KG1 (cell line): ENCODE data around the gene PBX1.
"Not testable (repeated sequence)": the region's sequence is repeated elsewhere in the genome, so short reads cannot be mapped to it uniquely, and the experiment has no call there.

ENCODE experiments used
- DNase-seq: peaks from one replicate; lab custom pipeline; 2025; lab: John Stamatoyannopoulos, UW

Gene PBX1

DNA sequence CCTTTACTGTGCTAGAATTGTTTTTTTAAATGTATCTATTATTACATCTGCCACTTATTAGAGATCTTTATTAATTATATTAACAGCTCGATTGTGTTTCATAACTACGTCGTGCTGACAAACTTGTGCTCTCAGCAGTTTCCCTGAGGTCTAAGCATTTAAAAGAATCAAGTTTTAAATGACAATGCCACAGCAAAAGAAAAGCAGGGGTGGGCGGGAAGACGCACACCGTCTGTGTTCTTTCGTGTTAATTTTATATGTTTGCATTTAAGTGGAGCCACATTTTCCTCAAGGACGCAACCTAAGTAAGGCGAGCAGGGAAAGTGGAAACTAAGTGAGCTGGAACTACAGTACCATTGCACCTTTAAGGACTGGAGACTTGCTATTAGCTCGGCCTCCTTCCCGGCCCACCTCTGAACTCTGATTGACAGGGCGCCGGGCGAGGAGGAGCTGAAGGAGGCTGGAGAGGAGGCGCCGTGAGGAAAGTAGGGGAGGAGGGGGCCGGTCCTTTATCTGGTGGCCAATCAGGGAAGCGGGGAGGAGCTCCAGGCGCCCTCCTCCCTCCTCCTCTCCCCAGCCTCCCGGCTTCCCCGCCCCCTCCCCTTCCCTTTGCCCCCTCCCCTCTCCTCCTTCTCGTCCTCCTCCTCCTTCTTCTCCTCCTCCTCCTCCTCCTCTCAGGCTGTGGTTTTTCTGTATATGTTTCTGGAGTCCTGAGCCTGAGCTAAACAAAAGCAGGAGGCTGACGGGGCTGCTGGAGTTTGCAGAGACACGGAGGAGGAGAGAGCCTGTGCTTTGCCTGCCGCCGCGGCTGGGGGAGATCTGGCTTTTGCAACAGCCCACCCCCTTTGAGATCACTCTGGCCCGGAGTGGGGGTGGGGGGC lies at the start of gene PBX1:
PBX1 (plus strand) TSS at position 724 of the 881 bp plus-strand sequence.
- DNase-seq, result no peak

DNA sequence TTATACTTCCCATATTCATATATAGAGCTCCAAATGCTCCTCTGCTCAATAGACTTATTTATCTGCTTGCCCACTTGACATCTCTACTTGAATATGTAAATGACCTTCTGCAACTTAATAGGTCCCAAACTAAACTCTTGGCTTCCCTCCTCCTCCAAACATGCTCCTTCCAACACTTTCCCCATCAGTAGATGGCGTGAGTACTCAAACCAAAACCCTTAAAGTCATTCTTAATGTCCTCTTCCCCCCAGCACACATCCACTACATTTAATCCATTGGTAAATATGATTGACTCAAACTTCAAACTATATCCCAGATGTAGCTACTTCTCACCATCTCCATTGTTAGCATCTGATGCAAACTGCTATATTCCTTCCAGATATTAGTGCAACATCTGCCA lies 48.5 kb upstream of the PBX1 start:
- no peak for DNase-seq

GRCh38 chr1:164511001-164511705 lies 47.8 kb upstream of the PBX1 start:
- no peak for DNase-seq

DNA sequence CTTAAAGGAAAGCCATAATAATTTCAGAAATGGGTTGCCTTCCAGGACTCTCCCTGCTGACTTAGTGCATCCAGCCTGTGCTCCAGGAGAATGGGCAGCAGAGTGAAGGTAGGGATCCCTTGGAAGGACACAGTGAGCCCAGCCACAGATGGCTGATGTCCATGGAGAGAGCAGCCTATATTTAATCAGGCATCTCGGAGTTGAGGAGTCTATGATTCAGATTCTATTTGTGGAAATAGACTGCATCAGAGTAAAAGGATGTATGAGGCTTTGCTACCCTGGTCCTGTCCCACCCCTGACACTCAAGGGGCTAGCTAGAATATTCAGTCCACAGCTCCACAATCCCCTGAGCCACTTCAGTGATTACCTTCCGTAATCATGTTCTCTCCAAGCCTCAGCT lies 43.8 kb upstream of the PBX1 start:
- no peak for DNase-seq

DNA sequence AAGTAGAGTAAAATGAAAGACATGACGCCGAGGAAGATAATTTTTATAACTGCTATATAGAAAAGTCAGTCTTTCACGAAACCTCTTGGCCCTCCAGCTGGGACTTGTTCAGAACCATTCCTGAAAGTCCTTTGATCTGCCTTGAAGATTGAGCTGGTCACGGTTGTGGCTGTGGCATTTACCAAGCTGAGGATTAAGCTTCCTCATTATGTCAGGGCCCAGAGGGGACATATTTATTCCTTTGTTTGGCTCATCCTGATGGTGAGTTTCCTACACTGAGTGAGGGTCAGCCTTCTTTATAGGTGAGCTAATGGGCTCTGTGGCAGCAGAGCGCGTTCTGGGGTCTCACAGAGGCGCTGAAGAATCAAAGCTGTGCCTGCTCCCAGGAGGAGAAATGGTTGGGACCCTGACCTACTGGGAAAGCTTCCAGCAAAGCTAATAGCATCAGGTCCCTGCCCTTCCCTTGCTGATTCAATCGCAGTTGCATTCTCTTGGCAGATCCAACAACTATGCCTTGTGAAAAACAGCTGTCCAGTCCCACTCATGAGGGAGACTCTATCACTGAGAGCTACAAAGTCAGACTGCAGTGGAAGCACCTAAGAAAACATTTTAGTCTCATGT lies 43.2 kb upstream of the PBX1 start:
- no peak for DNase-seq

DNA sequence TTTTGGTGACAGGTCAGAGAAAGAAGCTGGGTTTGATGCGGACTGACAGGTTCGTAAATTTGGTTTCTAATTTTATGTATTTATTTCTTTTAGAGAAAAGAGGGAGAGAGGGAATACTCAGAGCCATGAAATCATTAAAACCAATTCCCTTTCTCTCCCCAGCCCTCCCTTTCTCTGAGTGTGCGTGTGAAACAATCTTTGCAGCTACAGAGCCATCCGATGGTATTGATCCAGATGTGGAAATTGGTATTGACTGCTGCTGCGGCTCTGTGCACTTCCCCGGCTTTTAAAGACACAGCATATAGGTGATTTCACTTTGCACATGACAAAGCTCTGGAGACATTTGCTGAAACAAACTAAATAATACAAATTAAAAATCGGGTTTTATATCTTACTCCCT lies 42.4 kb upstream of the PBX1 start:
- no peak for DNase-seq

GRCh38 chr1:164518692-164519332 lies 40.2 kb upstream of the PBX1 start:
- DNase-seq, result no peak

DNA sequence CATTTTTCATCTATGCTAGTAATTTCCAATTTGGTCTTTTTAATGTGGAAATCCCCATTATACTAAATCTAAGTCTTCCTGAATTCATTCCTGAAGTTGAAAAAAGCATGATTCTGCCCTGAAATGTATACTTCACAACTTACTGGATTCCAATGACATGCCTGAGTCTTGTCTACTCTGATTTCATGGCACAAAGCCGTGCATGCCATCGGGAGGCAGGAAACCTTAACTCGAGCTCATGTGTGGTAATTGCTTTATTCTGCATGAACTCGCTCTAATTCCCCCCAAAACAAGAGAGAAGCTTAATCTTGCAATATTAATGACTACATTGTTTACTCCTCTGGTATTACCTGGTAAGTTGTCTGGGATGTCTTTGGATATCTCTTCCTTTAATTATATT lies 39.6 kb upstream of the PBX1 start:
- no peak for DNase-seq

DNA sequence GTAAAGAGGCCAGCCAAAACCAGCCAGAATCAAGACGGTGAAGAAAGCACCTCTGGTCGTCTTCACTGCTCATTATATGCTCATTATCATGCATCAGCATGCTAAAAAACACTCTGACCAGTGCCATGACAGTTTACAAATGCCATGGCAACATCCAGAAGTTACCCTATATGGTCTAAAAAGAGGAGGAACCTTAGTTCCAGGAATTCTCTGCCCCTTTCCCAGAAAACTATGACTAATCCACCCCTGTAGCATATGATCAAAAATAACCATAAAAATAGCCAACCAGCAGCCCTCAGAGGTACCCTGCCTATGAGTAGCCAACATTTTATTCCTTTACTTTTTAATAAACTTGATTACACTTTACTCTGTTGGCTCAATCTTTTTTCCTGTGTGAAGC lies 34.2 kb upstream of the PBX1 start:
- no peak for DNase-seq

GRCh38 chr1:164534863-164535610 lies 23.9 kb upstream of the PBX1 start:
- DNase-seq, result no peak

- DNase-seq, result not testable (repeated sequence)
Observed at GRCh38 chr1:164552463-164552988, 6.5 kb upstream of the PBX1 start.

- DNase-seq, result no peak
Observed at GRCh38 chr1:164557270-164557669, 1.7 kb upstream of the PBX1 start.

DNA sequence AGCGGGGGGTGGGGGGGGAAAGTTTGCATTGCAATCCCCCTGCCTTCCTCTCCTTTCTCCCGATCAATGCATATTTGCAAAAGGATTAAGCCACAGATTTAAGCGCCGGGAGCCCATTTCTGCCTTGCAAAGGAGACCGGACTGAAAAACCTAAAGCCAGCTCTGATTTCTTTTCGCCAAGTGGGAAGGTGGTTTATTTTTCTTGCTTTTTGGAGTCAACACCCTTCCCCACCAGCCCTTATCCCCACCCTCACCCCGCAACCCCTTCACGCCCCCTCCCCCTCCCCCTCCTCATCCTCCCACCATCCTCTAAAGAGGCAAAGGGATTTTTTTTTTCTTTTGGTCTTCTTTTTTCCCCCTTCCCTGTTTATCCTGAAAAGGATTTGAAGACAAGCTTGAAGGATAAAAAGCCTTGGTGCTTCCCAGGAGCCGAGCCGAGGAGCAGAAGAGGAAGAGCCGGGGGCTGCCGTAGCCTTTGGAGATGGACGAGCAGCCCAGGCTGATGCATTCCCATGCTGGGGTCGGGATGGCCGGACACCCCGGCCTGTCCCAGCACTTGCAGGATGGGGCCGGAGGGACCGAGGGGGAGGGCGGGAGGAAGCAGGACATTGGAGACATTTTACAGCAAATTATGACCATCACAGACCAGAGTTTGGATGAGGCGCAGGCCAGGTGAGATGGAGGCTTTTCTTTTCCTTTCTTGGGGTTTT lies 513 bp downstream of the PBX1 start:
- DNase-seq, result no peak

DNA sequence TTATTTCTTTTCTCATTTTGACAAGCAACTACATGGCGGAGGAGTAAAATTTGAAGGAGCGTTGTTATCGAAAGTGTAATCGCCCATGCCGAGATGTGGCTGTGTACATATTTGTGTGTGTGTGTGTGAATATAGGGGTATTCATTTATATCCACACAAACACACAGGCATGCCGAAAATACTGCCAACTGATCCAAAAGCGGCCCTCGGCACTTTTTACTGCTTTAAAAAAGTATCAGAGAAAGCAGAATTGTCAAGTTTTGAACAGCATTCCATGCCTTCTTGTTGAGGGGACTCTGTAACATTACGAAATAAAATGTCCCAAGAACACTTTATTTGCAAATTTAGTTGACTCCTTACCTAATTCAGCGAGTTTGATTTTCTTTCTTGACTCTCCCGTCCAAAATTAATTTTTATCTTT lies 1.1 kb downstream of the PBX1 start:
- DNase-seq, result no peak

DNA sequence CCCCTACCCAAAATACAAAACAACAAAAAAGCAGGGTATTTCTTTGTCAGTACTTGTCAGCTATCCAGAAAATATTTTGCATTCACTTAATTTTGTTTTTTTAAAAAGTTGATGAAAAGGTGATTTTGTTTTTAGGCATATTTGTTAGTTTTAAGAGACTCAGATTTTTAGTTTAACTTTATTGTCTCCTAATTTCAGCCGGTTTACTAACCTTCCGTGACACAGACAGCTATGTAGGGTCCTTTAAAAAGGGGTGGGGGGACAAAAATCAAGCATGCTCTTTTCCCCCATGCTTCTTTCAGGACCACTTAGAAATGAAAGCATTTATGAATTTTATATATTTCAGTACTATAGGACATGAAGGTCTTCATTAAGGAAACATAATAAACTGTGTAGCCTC lies 1.6 kb downstream of the PBX1 start:
- no peak for DNase-seq

DNA sequence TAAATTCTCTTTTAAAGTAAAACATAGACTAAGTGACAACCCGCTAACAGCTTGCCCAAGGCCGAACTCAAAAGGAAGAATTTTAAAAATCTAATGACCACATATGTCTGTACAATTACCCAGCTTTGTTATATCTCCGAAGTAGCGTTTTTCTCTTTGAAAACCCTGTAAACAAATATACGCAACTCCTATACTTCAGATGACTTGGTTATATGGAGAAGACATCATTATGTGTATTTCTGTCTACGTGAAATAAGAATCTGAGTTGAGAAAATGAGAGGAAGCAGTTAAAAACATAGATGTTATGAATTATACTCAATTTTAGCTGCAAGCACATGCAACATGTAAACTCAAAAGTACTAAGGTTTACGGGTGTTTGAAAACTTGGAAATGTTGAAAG lies 2.0 kb downstream of the PBX1 start:
- no peak for DNase-seq

GRCh38 chr1:164561472-164561871 lies 2.5 kb downstream of the PBX1 start:
- DNase-seq, result no peak

DNA sequence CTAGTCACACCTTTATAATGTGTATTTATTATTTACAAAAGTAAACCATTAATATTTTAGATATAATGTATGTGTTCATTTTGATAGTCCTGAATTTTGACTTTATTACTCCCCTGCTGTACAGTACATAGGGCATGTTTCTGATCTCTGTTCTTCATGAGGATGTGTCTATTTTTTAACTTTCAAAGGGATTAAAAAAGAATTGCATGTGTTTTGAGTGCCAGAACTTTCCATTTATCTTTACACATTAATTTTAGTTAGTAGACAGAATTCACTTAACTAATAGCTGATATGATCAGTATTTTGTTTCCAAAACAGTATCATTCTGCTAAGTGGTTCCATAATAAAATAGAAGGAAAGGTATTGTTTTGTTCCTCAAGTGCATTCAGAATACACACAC lies 3.1 kb downstream of the PBX1 start:
- no peak for DNase-seq

GRCh38 chr1:164562511-164562910 lies 3.5 kb downstream of the PBX1 start:
- DNase-seq, result no peak

GRCh38 chr1:164562947-164563520 lies 4.0 kb downstream of the PBX1 start:
- DNase-seq, result no peak
